ENCODE measurements around the gene SERGEF.

SERGEF gene

DNA sequence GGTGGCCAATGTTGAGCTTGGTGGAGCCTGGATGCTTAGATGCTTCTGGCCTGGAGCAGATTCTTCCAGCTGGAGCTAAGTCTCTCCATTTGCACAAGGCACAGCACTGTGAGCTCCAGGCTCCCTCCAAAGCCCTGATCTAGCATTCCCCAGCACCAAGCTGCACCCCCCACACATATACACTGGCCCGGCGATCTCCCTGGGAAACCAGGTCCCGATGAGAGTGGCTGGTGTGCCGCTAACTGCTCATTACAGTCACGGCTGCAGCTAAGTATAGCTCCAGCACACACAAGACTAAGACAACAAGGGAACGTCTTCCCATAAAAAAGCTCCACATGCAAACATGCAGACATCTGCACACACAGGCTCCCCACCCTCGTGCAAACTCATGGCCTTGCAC is 260.7 kb downstream of the SERGEF start:
- H3K27ac ChIP-seq (ENCODE audit: low read depth, low read length), result no peak overlapping the region
- no peaks in the 10 kb centered on the region for H3K36me3 ChIP-seq (ENCODE audit: control insufficient read depth in 5 of 5, insufficient read depth in 5 of 5, low read length in 5 of 5)
- peaks cover 0 to 2% (median 0%) of the 10 kb centered on the region in 5 donors for H3K9me3 ChIP-seq (ENCODE audit: control insufficient read depth in 5 of 5, low read length in 5 of 5)
- peaks cover 0 to 17% (median 4%) of the 10 kb centered on the region in 5 donors for H3K27me3 ChIP-seq (ENCODE audit: control insufficient read depth in 5 of 5, insufficient read depth in 4 of 5, low read length in 5 of 5)
- no peak overlapping the region for H3K4me3 ChIP-seq (ENCODE audit: low read depth in 1 of 5, low read length in 5 of 5)
- H3K4me1 ChIP-seq (ENCODE audit: control insufficient read depth in 5 of 5, insufficient read depth in 5 of 5, low read length in 5 of 5), result peaks cover 0 to 9% (median 6%) of the 10 kb centered on the region in 5 donors
- H3K9ac ChIP-seq (ENCODE audit: low read length in 5 of 5), result no peak overlapping the region

DNA sequence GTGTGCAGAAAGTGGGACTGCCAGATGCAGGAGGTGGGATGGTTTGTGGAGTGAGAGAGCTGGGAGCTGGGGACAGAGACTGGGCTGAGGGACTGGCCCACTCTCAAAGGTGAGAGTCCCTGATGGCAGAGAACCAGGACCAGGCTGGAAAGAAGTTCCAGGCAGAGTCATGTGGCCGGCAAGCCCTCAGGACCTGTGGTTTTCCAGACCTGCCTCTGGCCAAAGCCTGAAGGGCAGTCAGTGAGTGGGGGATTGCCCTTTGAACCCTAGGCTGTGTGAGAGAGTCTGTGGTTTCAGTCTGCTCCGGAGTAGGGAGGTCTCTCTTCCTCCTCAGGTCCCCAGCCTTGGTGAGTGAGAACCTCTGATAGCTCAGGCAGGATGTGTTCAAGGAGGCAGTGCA is 261.3 kb downstream of the SERGEF start:
- Histone ChIP-seq H3K36me3 (ENCODE audit: control insufficient read depth in 5 of 5, insufficient read depth in 5 of 5, low read length in 5 of 5) (no peaks in the 10 kb centered on the region), H3K4me1 (ENCODE audit: control insufficient read depth in 5 of 5, insufficient read depth in 5 of 5, low read length in 5 of 5) (peaks cover 0 to 9% (median 6%) of the 10 kb centered on the region in 5 donors), H3K4me3 (ENCODE audit: low read depth in 1 of 5, low read length in 5 of 5) (no peak overlapping the region), H3K27me3 (ENCODE audit: control insufficient read depth in 5 of 5, insufficient read depth in 4 of 5, low read length in 5 of 5) (peaks cover 0 to 17% (median 7%) of the 10 kb centered on the region in 5 donors), H3K9me3 (ENCODE audit: control insufficient read depth in 5 of 5, low read length in 5 of 5) (peaks cover 0 to 2% (median 0%) of the 10 kb centered on the region in 5 donors), H3K9ac (ENCODE audit: low read length in 5 of 5) (no peak overlapping the region), H3K27ac (ENCODE audit: low read depth, low read length) (no peak overlapping the region)

DNA sequence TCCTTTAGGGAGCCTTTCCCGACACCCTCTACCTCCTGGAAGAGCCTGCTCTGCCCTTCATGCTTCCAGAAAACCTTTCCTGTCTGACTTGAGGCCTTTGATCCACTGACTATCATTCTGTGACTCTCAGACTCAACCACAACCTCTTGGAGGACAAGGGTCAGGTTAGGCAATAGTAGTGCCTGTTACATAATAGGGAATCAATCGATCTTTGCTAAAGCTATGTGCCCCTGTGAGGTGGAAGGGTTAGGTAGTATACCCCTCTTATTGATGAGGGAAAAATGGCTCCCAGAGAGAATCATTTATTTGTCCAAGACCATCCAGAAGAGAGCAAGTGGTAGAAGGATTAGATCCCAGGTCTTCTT is 262.1 kb downstream of the SERGEF start:
- H3K27me3 ChIP-seq (ENCODE audit: control insufficient read depth in 5 of 5, insufficient read depth in 4 of 5, low read length in 5 of 5), result peaks cover 0 to 20% (median 9%) of the 10 kb centered on the region in 5 donors
- H3K36me3 ChIP-seq (ENCODE audit: control insufficient read depth in 5 of 5, insufficient read depth in 5 of 5, low read length in 5 of 5), result no peaks in the 10 kb centered on the region
- peaks cover 0 to 9% (median 6%) of the 10 kb centered on the region in 5 donors for H3K4me1 ChIP-seq (ENCODE audit: control insufficient read depth in 5 of 5, insufficient read depth in 5 of 5, low read length in 5 of 5)
- no peak overlapping the region for H3K4me3 ChIP-seq (ENCODE audit: low read depth in 1 of 5, low read length in 5 of 5)
- peaks cover 0 to 2% (median 0%) of the 10 kb centered on the region in 5 donors for H3K9me3 ChIP-seq (ENCODE audit: control insufficient read depth in 5 of 5, low read length in 5 of 5)
- H3K27ac ChIP-seq (ENCODE audit: low read depth, low read length), result no peak overlapping the region
- no peak overlapping the region for H3K9ac ChIP-seq (ENCODE audit: low read length in 5 of 5)

DNA sequence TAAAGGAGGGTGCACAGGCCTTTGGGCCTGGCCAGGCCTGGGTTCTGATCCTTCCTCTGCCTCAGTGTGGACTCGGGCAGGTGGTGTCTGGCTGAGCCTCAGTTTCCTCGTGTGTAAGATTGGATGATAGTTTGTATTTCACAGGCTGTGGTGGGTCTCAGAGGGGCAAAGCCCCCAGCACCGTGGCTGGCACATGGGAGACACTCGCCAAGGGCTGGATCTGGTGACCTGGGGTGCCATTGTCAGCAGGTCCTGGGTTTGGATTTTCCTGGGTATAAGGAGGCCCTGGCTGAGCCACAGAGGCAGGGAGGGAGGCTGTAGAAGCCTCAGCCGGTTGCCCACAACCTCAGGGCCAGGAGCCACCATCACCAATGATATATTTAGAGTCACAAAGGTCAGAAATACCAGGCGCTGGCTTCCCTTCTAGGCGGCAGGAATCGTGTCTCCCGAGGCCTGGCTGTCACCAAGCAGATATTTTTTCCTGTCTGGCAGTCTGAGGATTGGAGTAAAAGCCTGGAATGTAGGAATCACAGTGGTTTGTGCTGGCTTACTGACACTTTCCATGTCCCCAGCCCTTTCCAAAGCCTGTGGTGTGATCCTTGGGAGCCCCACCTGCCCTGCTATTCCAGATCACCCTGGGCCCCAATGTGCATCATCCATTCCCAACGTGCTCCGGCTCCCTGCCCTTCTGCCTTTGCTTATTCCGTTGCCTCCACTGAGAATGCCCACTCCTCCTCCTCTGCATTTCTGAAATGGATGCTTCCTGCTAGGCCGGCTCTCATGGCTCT is 262.6 kb downstream of the SERGEF start:
- Histone ChIP-seq H3K36me3 (ENCODE audit: control insufficient read depth in 5 of 5, insufficient read depth in 5 of 5, low read length in 5 of 5) (no peaks in the 10 kb centered on the region), H3K27ac (ENCODE audit: low read depth, low read length) (no peak overlapping the region), H3K4me3 (ENCODE audit: low read depth in 1 of 5, low read length in 5 of 5) (no peak overlapping the region), H3K4me1 (ENCODE audit: control insufficient read depth in 5 of 5, insufficient read depth in 5 of 5, low read length in 5 of 5) (peaks cover 0 to 9% (median 6%) of the 10 kb centered on the region in 5 donors), H3K27me3 (ENCODE audit: control insufficient read depth in 5 of 5, insufficient read depth in 4 of 5, low read length in 5 of 5) (peaks cover 0 to 20% (median 9%) of the 10 kb centered on the region in 5 donors), H3K9ac (ENCODE audit: low read length in 5 of 5) (no peak overlapping the region), H3K9me3 (ENCODE audit: control insufficient read depth in 5 of 5, low read length in 5 of 5) (peaks cover 0 to 2% (median 0%) of the 10 kb centered on the region in 5 donors)

DNA sequence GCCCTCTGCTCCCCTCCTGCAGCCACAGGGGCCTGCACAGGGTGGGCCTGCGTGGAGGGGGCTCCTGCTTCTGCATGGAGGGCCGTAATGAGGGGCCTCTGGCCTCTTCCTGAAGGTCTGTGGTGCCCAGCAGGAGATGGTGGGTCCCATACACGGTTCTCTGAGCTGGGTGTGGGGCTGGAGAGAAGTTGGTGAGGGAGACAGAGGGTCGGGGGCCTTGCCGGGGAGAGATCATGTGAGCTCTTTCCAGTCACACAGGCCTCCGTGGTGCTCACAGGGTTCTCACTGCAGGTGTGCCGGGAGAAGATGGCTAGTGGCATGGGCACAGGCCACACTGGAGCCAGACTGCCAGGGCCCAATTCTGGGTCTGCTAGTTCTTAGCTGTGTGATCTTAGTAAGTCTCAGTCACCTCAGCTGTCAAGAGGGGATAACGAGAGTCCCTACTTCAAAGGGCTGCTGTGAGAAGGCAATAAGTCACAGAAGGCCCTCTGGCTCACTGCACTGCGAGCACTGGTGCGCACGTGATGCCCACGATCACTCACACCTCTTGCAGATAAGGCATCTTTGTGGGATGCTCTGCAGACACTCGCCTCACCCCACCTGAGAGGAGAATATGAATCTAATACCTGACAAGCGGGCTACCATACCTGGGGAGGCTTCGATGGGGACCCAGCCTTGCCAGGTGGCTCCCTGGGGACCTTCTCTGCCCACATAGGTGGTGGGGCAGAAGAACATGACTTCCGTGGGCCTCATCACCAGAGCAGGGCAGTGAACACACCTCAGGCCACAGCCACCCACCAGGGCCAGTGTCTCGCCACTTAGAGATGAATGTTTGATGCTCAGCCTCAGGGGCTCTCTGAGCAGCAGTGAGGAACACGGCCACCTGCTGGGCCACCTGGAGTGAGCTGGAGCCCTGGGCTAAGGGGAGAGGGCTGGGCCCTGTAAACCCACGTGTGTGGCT is 263.8 kb downstream of the SERGEF start:
- Histone ChIP-seq H3K36me3 (ENCODE audit: control insufficient read depth in 5 of 5, insufficient read depth in 5 of 5, low read length in 5 of 5) (no peaks in the 10 kb centered on the region), H3K9ac (ENCODE audit: low read length in 5 of 5) (no peak overlapping the region), H3K9me3 (ENCODE audit: control insufficient read depth in 5 of 5, low read length in 5 of 5) (peaks cover 0 to 2% (median 0%) of the 10 kb centered on the region in 5 donors), H3K4me3 (ENCODE audit: low read depth in 1 of 5, low read length in 5 of 5) (no peak overlapping the region), H3K4me1 (ENCODE audit: control insufficient read depth in 5 of 5, insufficient read depth in 5 of 5, low read length in 5 of 5) (peaks cover 0 to 9% (median 6%) of the 10 kb centered on the region in 5 donors), H3K27ac (ENCODE audit: low read depth, low read length) (no peak overlapping the region), H3K27me3 (ENCODE audit: control insufficient read depth in 5 of 5, insufficient read depth in 4 of 5, low read length in 5 of 5) (peaks cover 0 to 25% (median 9%) of the 10 kb centered on the region in 5 donors)

DNA sequence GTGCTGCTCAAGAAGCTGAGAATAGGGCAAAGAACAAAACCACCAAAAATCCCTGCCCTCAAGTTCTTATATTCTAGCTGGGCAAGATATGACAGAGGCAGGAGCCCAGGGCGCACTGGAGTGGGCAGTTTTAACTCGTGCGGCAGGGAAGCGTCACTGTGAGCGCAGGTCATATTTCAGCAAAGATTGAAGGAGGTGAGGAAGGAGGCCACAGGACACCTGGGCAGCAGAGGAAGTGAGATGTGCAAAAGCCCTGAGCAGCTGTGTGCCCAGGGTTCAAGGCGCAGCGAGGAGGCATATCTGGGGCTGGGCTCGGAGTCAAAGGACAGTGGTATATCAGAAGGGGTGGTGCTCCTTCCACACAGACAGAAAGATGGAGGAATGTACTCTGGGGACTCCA is 264.8 kb downstream of the SERGEF start:
- Histone ChIP-seq H3K27me3 (ENCODE audit: control insufficient read depth in 5 of 5, insufficient read depth in 4 of 5, low read length in 5 of 5) (peaks cover 0 to 22% (median 9%) of the 10 kb centered on the region in 5 donors), H3K36me3 (ENCODE audit: control insufficient read depth in 5 of 5, insufficient read depth in 5 of 5, low read length in 5 of 5) (no peaks in the 10 kb centered on the region), H3K4me1 (ENCODE audit: control insufficient read depth in 5 of 5, insufficient read depth in 5 of 5, low read length in 5 of 5) (peaks cover 0 to 9% (median 6%) of the 10 kb centered on the region in 5 donors)

DNA sequence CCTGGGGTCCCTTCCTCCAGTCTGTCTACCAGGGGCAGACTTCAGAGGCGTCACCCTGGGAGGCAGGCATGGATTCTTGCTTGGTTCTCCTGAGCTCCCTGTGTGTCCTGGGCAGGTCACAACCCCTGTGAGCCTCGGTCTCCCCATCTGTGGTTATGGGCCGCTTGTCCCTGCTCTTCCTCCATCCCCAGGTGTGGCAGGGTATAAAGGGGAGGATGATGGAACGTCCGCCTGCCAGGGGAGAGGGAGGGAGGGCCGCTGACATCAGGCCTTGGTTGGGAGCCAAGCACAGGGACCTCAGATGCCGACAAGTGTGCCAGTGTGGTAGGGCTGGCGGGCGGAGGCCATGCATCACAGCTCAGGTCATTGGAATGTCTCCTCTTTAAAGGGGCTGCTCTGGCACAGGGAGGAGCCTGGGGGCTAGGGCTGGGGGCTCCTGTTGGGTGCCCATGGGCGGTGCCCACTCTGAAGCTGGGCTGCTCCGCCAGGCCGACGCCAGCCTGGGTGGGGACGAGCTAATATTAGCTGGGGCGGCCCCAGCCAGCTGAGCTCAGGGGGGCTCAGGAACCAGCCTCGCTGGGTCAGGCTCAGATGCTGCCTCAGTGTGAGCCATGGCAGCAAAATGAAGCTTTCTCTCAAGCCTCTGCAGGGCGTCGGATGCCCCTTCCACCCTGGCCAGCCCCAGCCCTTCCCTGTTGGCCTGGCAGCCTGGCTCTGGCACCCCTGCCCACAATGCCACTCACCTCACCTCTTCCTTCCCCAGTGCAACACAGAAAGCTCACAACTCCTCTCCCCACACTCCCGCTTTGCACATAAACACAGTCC is 265.5 kb downstream of the SERGEF start:
- H3K9ac ChIP-seq (ENCODE audit: low read length in 5 of 5), result no peak overlapping the region
- peaks cover 0 to 9% (median 6%) of the 10 kb centered on the region in 5 donors for H3K4me1 ChIP-seq (ENCODE audit: control insufficient read depth in 5 of 5, insufficient read depth in 5 of 5, low read length in 5 of 5)
- H3K27ac ChIP-seq (ENCODE audit: low read depth, low read length), result no peak overlapping the region
- no peaks in the 10 kb centered on the region for H3K36me3 ChIP-seq (ENCODE audit: control insufficient read depth in 5 of 5, insufficient read depth in 5 of 5, low read length in 5 of 5)
- peaks cover 0 to 26% (median 9%) of the 10 kb centered on the region in 5 donors for H3K27me3 ChIP-seq (ENCODE audit: control insufficient read depth in 5 of 5, insufficient read depth in 4 of 5, low read length in 5 of 5)
- H3K9me3 ChIP-seq (ENCODE audit: control insufficient read depth in 5 of 5, low read length in 5 of 5), result peaks cover 0 to 2% (median 0%) of the 10 kb centered on the region in 5 donors
- no peak overlapping the region for H3K4me3 ChIP-seq (ENCODE audit: low read depth in 1 of 5, low read length in 5 of 5)

More for the DNA sequence above, 264.8 kb downstream of the SERGEF start:
- Histone ChIP-seq H3K4me3 (ENCODE audit: low read depth in 1 of 5, low read length in 5 of 5) (no peak overlapping the region), H3K27ac (ENCODE audit: low read depth, low read length) (no peak overlapping the region), H3K9ac (ENCODE audit: low read length in 5 of 5) (no peak overlapping the region), H3K9me3 (ENCODE audit: control insufficient read depth in 5 of 5, low read length in 5 of 5) (peaks cover 0 to 2% (median 0%) of the 10 kb centered on the region in 5 donors)

DNA sequence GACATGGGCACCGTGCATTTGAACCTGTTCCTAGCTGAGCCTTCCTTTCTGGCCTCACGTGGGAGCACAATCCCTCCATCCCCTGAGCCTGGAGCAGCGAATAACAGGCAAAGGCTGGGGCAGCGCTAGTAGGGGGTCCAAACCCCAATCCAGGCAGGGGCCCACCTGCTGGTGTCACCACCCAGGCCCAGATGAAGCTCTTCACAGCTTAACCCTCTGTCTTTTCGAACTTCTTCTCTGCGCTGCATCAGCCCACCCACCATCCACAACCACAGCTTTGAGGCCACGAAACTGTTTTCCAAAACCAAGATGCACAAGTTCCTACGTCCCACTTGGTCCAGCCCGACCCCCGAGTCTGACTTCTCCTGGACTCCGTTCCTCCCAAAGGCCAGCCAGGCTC is 266.8 kb downstream of the SERGEF start:
- no peak overlapping the region for H3K4me3 ChIP-seq (ENCODE audit: low read depth in 1 of 5, low read length in 5 of 5)
- no peak overlapping the region for H3K9ac ChIP-seq (ENCODE audit: low read length in 5 of 5)
- peaks cover 0 to 30% (median 14%) of the 10 kb centered on the region in 5 donors for H3K27me3 ChIP-seq (ENCODE audit: control insufficient read depth in 5 of 5, insufficient read depth in 4 of 5, low read length in 5 of 5)
- peaks cover 0 to 2% (median 0%) of the 10 kb centered on the region in 5 donors for H3K9me3 ChIP-seq (ENCODE audit: control insufficient read depth in 5 of 5, low read length in 5 of 5)
- no peak overlapping the region for H3K27ac ChIP-seq (ENCODE audit: low read depth, low read length)
- H3K36me3 ChIP-seq (ENCODE audit: control insufficient read depth in 5 of 5, insufficient read depth in 5 of 5, low read length in 5 of 5), result no peaks in the 10 kb centered on the region
- peaks cover 0 to 9% (median 6%) of the 10 kb centered on the region in 5 donors for H3K4me1 ChIP-seq (ENCODE audit: control insufficient read depth in 5 of 5, insufficient read depth in 5 of 5, low read length in 5 of 5)

DNA sequence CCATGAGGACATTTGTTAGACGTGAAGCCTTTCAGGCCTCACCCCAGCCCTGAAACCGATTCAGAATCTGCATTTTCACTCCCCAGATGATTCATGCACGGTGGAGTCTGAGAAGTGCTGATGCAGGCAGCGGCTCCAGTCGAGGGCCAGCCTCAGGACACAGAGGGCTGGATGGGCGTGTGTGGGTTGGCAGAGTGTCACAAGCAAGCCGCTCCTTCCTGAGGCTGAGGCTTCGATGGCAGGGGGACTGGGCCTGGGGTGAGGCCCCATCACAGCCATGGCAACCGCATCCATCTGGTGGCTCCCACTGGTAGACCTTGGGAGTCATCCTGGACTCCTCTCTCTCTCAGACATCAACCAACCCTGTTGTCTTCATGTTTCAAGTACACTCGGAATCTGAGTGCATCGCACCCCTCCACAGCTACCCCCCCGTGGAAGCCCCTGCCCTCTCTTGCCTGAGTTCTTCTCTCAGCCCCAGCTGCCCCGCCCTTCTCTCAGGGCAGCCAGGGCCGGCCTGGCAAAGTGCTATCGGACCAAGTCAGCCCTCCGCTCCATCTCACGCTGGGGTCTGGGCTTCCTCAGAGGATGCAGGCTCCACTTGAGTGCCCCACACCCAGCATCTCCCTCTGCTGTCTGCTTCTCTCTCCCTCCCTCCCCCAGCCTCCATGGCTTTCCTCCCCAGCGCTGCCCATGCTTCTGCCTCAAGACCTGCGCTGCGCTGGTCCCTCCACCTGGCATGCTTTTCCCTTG is 267.6 kb downstream of the SERGEF start:
- Histone ChIP-seq H3K27me3 (ENCODE audit: control insufficient read depth in 5 of 5, insufficient read depth in 4 of 5, low read length in 5 of 5) (peaks cover 4 to 37% (median 14%) of the 10 kb centered on the region in 5 donors), H3K4me1 (ENCODE audit: control insufficient read depth in 5 of 5, insufficient read depth in 5 of 5, low read length in 5 of 5) (peaks cover 0 to under 1% (median under 1%) of the 10 kb centered on the region in 5 donors), H3K4me3 (ENCODE audit: low read depth in 1 of 5, low read length in 5 of 5) (no peak overlapping the region), H3K27ac (ENCODE audit: low read depth, low read length) (no peak overlapping the region), H3K36me3 (ENCODE audit: control insufficient read depth in 5 of 5, insufficient read depth in 5 of 5, low read length in 5 of 5) (no peaks in the 10 kb centered on the region), H3K9me3 (ENCODE audit: control insufficient read depth in 5 of 5, low read length in 5 of 5) (peaks cover 0 to 2% (median 0%) of the 10 kb centered on the region in 5 donors), H3K9ac (ENCODE audit: low read length in 5 of 5) (no peak overlapping the region)

All from subcutaneous abdominal adipose tissue (tissue), 5 donors.